Gastroesophageal sphincter (tissue), 3 donors: ENCODE results near the gene CYB561A3.

Experiments used
- POLR2A ChIP-seq, 2 donors: fragments of 450-650 bp; IDR thresholded peaks; one replicate each; pipeline ENCODE4 v1.6.1; 2017; ENCODE audit warnings: antibody characterized with exemption in 2 of 2, mild to moderate bottlenecking in 2 of 2, moderate library complexity in 1 of 2
- POLR2AphosphoS5 ChIP-seq: sonication (generic); formaldehyde crosslinking; IDR thresholded peaks from one replicate; pipeline ENCODE4 v1.6.1; 2017; ENCODE audit warnings: antibody characterized with exemption
- TF ChIP-seq, protein P1 (sequence below), 4 experiments: fragments of 200-600 bp in 2 of 4; fragments of 450-650 bp in 2 of 4; sonication (generic) in 1 of 4; IDR thresholded peaks; one replicate each; pipeline ENCODE4 v1.5.1; 2017 to 2019; ENCODE audit warnings: antibody characterized with exemption in 4 of 4, mild to moderate bottlenecking in 2 of 4, moderate library complexity in 2 of 4

DNA sequence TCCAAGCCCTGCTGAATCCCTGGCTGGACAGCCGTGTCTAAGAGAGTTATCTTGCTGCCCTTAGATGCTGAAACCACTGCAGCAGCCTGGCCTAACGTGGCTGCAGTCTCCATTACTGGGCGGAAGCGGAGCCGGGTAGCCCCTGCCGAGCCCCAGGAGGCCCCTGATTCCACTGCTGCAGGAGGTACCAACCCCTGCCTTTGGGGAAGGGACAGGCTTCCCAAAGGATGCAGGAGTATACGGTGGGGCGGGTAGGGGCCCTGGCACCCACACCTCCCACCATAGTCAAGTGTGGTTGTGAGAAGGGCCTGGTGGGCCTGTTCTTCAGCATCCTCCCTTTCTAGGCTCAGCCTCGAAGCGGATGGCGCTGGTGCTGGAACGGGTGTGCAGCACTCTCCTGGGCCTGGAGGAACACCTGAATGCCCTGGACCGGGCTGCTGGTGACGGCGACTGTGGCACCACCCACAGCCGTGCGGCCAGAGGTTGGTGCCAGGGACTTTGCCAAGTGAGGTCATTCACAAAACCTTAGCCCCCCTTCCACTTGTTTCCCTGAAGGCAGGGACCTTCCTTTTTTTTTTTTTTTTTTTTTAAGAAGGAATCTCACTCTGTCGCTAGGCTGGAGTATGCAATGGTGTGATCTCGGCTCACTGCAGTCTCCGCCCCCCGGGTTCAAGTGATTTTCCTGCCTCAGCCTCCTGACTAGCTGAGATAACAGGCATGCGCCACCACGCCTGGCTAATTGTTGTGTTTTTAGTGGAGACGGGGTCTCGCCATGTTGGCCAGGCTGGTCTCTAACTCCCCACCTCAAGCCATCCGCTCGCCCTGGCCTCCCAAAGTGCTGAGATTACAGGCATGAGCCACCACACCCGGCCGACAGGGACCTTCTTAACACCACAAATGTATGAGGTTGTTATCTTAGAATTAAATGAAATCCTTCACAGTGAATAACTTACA lies 17.6 kb downstream of the CYB561A3 start:
- TF ChIP-seq, protein P1, sequence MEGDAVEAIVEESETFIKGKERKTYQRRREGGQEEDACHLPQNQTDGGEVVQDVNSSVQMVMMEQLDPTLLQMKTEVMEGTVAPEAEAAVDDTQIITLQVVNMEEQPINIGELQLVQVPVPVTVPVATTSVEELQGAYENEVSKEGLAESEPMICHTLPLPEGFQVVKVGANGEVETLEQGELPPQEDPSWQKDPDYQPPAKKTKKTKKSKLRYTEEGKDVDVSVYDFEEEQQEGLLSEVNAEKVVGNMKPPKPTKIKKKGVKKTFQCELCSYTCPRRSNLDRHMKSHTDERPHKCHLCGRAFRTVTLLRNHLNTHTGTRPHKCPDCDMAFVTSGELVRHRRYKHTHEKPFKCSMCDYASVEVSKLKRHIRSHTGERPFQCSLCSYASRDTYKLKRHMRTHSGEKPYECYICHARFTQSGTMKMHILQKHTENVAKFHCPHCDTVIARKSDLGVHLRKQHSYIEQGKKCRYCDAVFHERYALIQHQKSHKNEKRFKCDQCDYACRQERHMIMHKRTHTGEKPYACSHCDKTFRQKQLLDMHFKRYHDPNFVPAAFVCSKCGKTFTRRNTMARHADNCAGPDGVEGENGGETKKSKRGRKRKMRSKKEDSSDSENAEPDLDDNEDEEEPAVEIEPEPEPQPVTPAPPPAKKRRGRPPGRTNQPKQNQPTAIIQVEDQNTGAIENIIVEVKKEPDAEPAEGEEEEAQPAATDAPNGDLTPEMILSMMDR (IDR thresholded peaks at IDR 0.05), result no peak
- no peak for TF ChIP-seq POLR2A (IDR thresholded peaks at IDR 0.05)
- no peak for TF ChIP-seq POLR2AphosphoS5
